ENCODE data around the gene CACNA1G.

- no peak for TF ChIP-seq CTCF (conservative IDR thresholded peaks at IDR 0.05; ENCODE audit: low read length)
- no peak for TF ChIP-seq EZH2phosphoT487 (IDR thresholded peaks at IDR 0.05; ENCODE audit: borderline replicate concordance, low read depth, low read length)
Observed at GRCh38 chr17:50548831-50549230, 11.7 kb upstream of the CACNA1G start.
